Lower leg skin (tissue), 4 donors: ENCODE results near the gene ST7. TPM values are rescaled to one million over a fixed set of nuclear protein-coding genes. Genes with fewer than 3 reads are reported as not detected.

Experiments used
- DNase-seq, 2 donors: peaks; one replicate each; pipeline ENCODE4 v3.0.0-alpha.2; 2019; ENCODE audit warnings: low spot score in 2 of 2
- H3K4me3 ChIP-seq: fragments of 200-600 bp; sonication (generic); 2 replicates; pipeline ENCODE4 v1.5.1; 2017; ENCODE audit warnings: mild to moderate bottlenecking, low read depth; ENCODE audit not compliant: poor library complexity, severe bottlenecking
- CTCF ChIP-seq, 3 donors: fragments of 450-650 bp; IDR thresholded peaks; one replicate each; pipeline ENCODE4 v1.5.1; 2016; ENCODE audit warnings: antibody characterized with exemption in 3 of 3, mild to moderate bottlenecking in 3 of 3, moderate library complexity in 2 of 3
- POLR2A ChIP-seq, 2 donors: fragments of 450-650 bp; IDR thresholded peaks; one replicate each; pipeline ENCODE4 v1.6.1; 2016 to 2017; ENCODE audit warnings: antibody characterized with exemption in 2 of 2, mild to moderate bottlenecking in 1 of 2, moderate library complexity in 1 of 2
- WGBS, 2 donors: methylation state at CpG; one replicate each; pipeline ENCODE4 v1.1.5; 2018; 5-methylcytosine and 5-hydroxymethylcytosine counted together
- intact Hi-C: fragments of 100-400 bp; cut with DNase I; formaldehyde crosslinking; loops from one replicate; pipeline ENCODE4 v1.15.0; 2023; ENCODE audit warnings: low total_unique reads
- total RNA-seq, 4 donors: library from RNA; depleted of rRNA; stranded (reverse); fragments of >200 nt; gene quantifications; one replicate each; pipeline ENCODE4 v1.1.0, GENCODE V29; 2016

Gene ST7
- total RNA-seq, 4 donors from 2014 or later, result 10.8 to 17.1 (median 11.4) TPM

- TF ChIP-seq POLR2A (IDR thresholded peaks at IDR 0.05) (no peak), CTCF (IDR thresholded peaks at IDR 0.05) (no peak)
- 36 to 55% methylated on average over 1 of the region's 1 CpG for WGBS, 2 donors
- no peak for DNase-seq
- H3K4me3 ChIP-seq, result no peak overlapping the region
- intact Hi-C loops, result no loop called here
Observed at GRCh38 chr7:117051808-117052207, 98.5 kb downstream of the ST7 start.

GRCh38 chr7:117053432-117053831 lies 100.1 kb downstream of the ST7 start:
- H3K4me3 ChIP-seq, result no peak overlapping the region
- no peak for DNase-seq
- TF ChIP-seq CTCF (IDR thresholded peaks at IDR 0.05) (no peak), POLR2A (IDR thresholded peaks at IDR 0.05) (no peak)
- intact Hi-C loops, result no loop called here

GRCh38 chr7:117061751-117062150 lies 108.5 kb downstream of the ST7 start:
- intact Hi-C loops, result no loop called here
- no peak for TF ChIP-seq POLR2A (IDR thresholded peaks at IDR 0.05)
- TF ChIP-seq CTCF (IDR thresholded peaks at IDR 0.05), result no peak
- DNase-seq, result no peak
- H3K4me3 ChIP-seq, result no peak overlapping the region

- intact Hi-C loops, result no loop called here
- WGBS, 2 donors, result 100% methylated on average over 1 of the region's 1 CpG
- no peak for DNase-seq
- no peak for TF ChIP-seq CTCF (IDR thresholded peaks at IDR 0.05)
- no peak overlapping the region for H3K4me3 ChIP-seq
Observed at GRCh38 chr7:117062300-117062699, 109.0 kb downstream of the ST7 start.

GRCh38 chr7:117064688-117065087 lies 111.4 kb downstream of the ST7 start:
- intact Hi-C loops, result no loop called here
- no peak for DNase-seq
- 96 to 97% methylated on average over 3 of the region's 3 CpGs for WGBS, 2 donors
- TF ChIP-seq CTCF (IDR thresholded peaks at IDR 0.05) (no peak), POLR2A (IDR thresholded peaks at IDR 0.05) (no peak)
- no peak overlapping the region for H3K4me3 ChIP-seq

GRCh38 chr7:117065571-117066150 lies 112.4 kb downstream of the ST7 start:
- no peak overlapping the region for H3K4me3 ChIP-seq
- no peak for TF ChIP-seq POLR2A (IDR thresholded peaks at IDR 0.05)
- no peak for TF ChIP-seq CTCF (IDR thresholded peaks at IDR 0.05)
- 36 to 62% methylated on average over 3 of the region's 3 CpGs for WGBS, 2 donors
- DNase-seq, result no peak
- intact Hi-C loops, result no loop called here
